ENCODE measurements around the gene KIRREL1. TPM values are rescaled to one million over a fixed set of nuclear protein-coding genes. Genes with fewer than 3 reads are reported as not detected.

The KIRREL1 gene
- total RNA-seq, 1 experiment from 2014 or later = 101 TPM

- H3K27me3 Mint-ChIP-seq (ENCODE audit: insufficient read depth, unreplicated experiment) = no peaks in the 10 kb centered on the region
- CTCF ChIA-PET = interaction anchor here (0.7 to 10.8 kb wide), 11 partner anchors 9 to 96 kb away, joined by 3 to 119 read pairs (median 6); partner anchors contain the start of gene KIRREL1
- BruUV-seq (replicated peaks) = no TSS peak
- no peaks in the 10 kb centered on the region for H3K9me3 Mint-ChIP-seq (ENCODE audit: unreplicated experiment)
- intact Hi-C loops (cut with micrococcal nuclease) = no loop called here
- peaks cover 61% of the 10 kb centered on the region for H3K4me1 Mint-ChIP-seq (ENCODE audit: insufficient read depth, unreplicated experiment)
- peaks cover 20% of the 10 kb centered on the region for H3K36me3 Mint-ChIP-seq (ENCODE audit: insufficient read depth, unreplicated experiment)
- H3K27ac Mint-ChIP-seq (ENCODE audit: low read depth, unreplicated experiment) = peak overlapping the region; percentile 87
- DNase-seq (ENCODE audit: unreplicated experiment) = no peak
- POLR2A ChIA-PET = interaction anchor here (5.1 to 13.3 kb wide), 2 partner anchors 8 to 20 kb away, joined by 79 to 245 read pairs; no protein-coding TSS in a partner anchor
- no peak for TF ChIP-seq CTCF (IDR thresholded peaks at IDR 0.05; ENCODE audit: unreplicated experiment)
- no peak overlapping the region for H3K4me3 Mint-ChIP-seq (ENCODE audit: unreplicated experiment)
Observed at GRCh38 chr1:158026651-158027050, 33.2 kb downstream of the KIRREL1 start.

GRCh38 chr1:158027508-158027907 is 34.1 kb downstream of the KIRREL1 start:
- H3K27ac Mint-ChIP-seq (ENCODE audit: low read depth, unreplicated experiment) = peak overlapping the region; percentile 87
- BruUV-seq (replicated peaks) = no TSS peak
- intact Hi-C loops (cut with micrococcal nuclease) = no loop called here
- no peak overlapping the region for H3K4me3 Mint-ChIP-seq (ENCODE audit: unreplicated experiment)
- ChIA-PET POLR2A (interaction anchor here (1.1 to 5.1 kb wide), 3 partner anchors 9 to 33 kb away, joined by 3 to 79 read pairs (median 28); no protein-coding TSS in a partner anchor), CTCF (interaction anchor here (0.6 to 10.8 kb wide), 13 partner anchors 7 to 1949 kb away, joined by 3 to 119 read pairs (median 5); partner anchors contain the start of gene KIRREL1)
- no peak for DNase-seq (ENCODE audit: unreplicated experiment)
- no peak for TF ChIP-seq CTCF (IDR thresholded peaks at IDR 0.05; ENCODE audit: unreplicated experiment)
- H3K9me3 Mint-ChIP-seq (ENCODE audit: unreplicated experiment) = no peaks in the 10 kb centered on the region
- H3K27me3 Mint-ChIP-seq (ENCODE audit: insufficient read depth, unreplicated experiment) = no peaks in the 10 kb centered on the region
- H3K36me3 Mint-ChIP-seq (ENCODE audit: insufficient read depth, unreplicated experiment) = peaks cover 29% of the 10 kb centered on the region
- H3K4me1 Mint-ChIP-seq (ENCODE audit: insufficient read depth, unreplicated experiment) = peaks cover 52% of the 10 kb centered on the region

GRCh38 chr1:158028969-158029368 is 35.5 kb downstream of the KIRREL1 start:
- no peak overlapping the region for H3K4me3 Mint-ChIP-seq (ENCODE audit: unreplicated experiment)
- peak overlapping the region; percentile 63 for H3K27ac Mint-ChIP-seq (ENCODE audit: low read depth, unreplicated experiment)
- CTCF ChIA-PET = interaction anchor here (0.8 to 10.8 kb wide), 10 partner anchors 9 to 94 kb away, joined by 3 to 119 read pairs (median 27); partner anchors contain the start of gene KIRREL1
- H3K9me3 Mint-ChIP-seq (ENCODE audit: unreplicated experiment) = no peaks in the 10 kb centered on the region
- TF ChIP-seq CTCF (IDR thresholded peaks at IDR 0.05; ENCODE audit: unreplicated experiment) = no peak
- no TSS peak for BruUV-seq (replicated peaks)
- H3K36me3 Mint-ChIP-seq (ENCODE audit: insufficient read depth, unreplicated experiment) = peaks cover 43% of the 10 kb centered on the region
- no peaks in the 10 kb centered on the region for H3K27me3 Mint-ChIP-seq (ENCODE audit: insufficient read depth, unreplicated experiment)
- peaks cover 42% of the 10 kb centered on the region for H3K4me1 Mint-ChIP-seq (ENCODE audit: insufficient read depth, unreplicated experiment)
- POLR2A ChIA-PET = interaction anchor here (0.6 to 5.1 kb wide), 10 partner anchors 9 to 981 kb away, joined by 3 to 79 read pairs (median 5); partner anchors contain the start of genes IFI16 and KIRREL1
- intact Hi-C loops (cut with micrococcal nuclease) = no loop called here
- peak; percentile 72 for DNase-seq (ENCODE audit: unreplicated experiment)

- ChIA-PET POLR2A (interaction anchor here (0.6 to 6.5 kb wide), 6 partner anchors 15 to 94 kb away, joined by 3 to 58 read pairs (median 5); partner anchors contain the start of gene KIRREL1), CTCF (interaction anchor here (0.6 to 13.4 kb wide), 21 partner anchors 8 to 1267 kb away, joined by 3 to 603 read pairs (median 9); partner anchors contain the start of gene KIRREL1)
- Mint-ChIP-seq H3K27me3 (ENCODE audit: insufficient read depth, unreplicated experiment) (no peaks in the 10 kb centered on the region), H3K27ac (ENCODE audit: low read depth, unreplicated experiment) (peak overlapping the region; percentile 77), H3K4me3 (ENCODE audit: unreplicated experiment) (no peak overlapping the region), H3K4me1 (ENCODE audit: insufficient read depth, unreplicated experiment) (peaks cover 46% of the 10 kb centered on the region), H3K36me3 (ENCODE audit: insufficient read depth, unreplicated experiment) (peaks cover 43% of the 10 kb centered on the region), H3K9me3 (ENCODE audit: unreplicated experiment) (no peaks in the 10 kb centered on the region)
- intact Hi-C loops (cut with micrococcal nuclease) = no loop called here
- DNase-seq (ENCODE audit: unreplicated experiment) = no peak
- BruUV-seq (replicated peaks) = no TSS peak
- no peak for TF ChIP-seq CTCF (IDR thresholded peaks at IDR 0.05; ENCODE audit: unreplicated experiment)
Observed at GRCh38 chr1:158035014-158035413, 41.6 kb downstream of the KIRREL1 start.
